Limb (tissue), 2 donors: ENCODE results near the gene PPP6R3.

Experiments
- DNase-seq, 2 donors: peaks; one replicate each; pipeline ENCODE4 v3.0.0-alpha.2; 2016; ENCODE audit errors: extremely low spot score in 2 of 2

PPP6R3 gene

DNA sequence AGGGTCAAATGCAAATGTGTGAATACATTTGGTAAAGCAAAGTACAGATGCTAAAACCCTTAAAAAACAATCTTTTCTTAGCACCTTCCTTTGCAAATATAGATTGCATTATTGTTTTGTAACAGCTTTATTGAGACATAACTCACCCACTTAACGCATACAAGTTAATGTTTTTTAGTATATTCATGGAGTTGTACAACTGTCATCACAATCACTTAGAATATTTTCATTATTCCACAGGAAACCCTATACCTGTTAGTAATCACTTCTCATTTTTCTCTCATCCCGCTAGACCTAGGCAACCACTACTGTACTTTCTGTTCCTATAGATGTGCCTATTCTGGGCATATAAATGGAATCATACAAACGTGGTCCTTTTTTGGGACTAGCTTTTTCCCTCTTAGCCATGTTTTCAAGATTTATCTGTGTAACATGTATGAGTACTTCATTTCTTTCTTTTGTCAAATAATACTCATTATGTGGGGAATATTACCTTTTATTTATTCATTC is 34.7 kb downstream of the PPP6R3 start:
- no peak for DNase-seq

DNA sequence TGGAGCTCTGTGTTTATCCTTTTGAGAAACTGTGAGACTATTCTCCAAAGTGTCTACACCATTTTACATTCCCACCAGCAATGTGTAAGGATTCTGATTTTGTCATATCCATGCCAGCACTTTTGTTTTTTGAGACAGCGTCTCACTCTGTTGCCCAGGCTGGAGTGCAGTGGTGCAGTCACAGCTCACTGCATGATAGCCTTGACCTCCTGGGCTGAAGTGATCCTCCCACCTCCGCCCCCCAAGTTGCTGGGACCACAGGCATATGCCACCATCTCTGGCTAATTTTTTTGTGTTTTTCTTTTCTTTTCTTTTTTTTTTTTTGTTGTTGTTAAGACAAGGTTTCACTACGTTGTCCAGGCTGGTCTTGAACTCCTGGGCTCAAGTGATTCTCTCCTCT is 35.3 kb downstream of the PPP6R3 start:
- DNase-seq: no peak

DNA sequence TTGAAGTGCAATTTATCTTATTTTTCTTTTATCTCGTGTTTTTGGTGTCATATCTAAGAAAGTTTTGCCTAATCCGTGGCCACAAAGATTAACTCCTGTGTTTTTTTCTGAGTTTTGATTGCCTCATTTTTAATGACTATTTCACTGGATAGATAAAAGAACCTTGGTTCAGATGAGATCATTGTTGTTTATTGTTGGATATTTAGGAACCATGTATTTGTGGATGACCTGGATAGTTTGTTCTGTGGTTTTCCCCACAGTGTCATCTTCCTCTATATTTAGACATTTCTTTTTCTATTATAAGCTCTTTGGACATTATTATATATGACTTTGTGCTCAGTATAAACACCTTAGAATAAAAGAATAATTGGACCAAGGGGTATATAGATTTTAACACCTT is 37.2 kb downstream of the PPP6R3 start:
- DNase-seq: no peak

DNA sequence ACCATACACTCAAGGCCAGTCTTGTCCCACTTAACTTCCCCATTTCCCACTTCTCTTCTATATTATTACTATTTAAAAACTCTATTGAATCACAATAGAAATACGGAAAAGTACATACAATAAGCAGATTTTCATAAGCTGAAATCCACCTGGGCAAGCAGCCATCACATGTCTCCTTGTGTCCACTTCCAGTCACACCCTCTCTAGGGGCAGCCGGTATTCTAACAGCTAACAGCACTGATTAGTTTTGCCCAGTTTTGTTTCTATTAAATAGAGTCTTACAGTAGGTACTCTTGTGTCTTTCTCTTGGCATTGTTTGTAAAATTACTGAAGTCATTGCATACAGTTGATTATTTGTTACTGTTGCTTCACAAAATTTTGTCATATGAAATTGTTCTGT is 37.8 kb downstream of the PPP6R3 start:
- no peak for DNase-seq

DNA sequence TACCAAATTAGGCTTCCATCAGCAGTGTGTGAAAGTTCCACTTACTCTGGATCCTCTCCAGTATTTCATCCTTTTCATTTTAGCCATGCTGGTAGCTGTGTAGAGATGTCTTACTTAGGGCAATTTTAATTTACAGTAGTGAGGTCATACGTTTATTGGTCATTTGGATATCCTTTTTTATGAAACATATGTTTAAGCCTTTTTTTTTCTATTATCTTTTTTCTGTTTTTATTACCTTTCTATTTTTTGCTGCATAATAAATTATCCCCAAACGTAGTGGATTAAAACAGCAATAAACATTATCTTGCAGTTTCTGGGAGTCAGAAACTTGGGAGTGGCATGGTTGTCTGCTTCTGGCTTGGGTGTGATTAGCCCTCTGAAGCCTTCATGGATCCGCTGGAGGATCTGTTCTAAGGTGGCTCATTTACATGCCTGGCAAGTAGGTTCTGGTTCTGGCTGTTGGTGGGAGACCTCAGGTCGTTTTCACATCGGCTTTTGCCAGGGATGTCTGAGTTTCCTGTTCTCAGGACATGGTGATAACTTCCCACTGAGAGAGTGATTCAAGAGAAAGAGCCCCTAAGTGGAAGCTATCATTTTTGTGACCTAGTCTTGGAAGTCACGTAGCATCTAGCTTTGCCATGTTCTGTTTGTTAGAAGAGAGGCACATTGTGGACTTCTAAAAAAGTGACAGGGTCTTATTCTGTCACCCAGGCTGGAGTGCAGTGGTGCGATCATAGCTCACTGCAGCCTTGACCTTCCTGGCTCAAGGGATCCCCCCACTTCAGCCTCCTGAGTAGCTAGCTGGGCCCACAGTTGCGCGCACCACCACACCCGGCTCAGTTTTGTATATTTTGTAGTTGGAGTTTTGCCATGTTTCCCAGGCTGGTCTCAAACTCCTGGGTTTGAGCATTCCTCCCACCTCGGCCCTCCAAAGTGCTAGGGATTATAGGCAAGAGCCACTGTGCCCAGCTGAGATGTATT is 38.6 kb downstream of the PPP6R3 start:
- DNase-seq: no peak

DNA sequence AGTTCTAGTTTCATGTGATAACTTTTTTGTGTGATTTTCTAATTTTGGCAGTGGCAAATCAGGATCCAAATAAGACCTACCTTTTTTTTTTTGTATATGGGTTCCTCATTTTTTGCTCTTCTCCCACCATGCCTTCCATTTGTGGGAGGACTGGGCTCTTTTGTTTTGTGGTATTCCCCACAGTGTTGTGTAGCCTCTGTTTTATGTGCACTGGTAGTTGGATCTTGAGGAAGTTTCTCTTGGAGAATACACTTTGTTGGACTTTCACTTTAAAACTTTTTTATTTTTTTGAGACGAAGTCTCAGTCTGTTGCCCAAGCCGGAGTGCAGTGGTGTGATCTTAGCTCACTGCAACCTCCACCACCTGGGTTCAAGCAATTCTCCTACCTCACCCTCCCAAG is 39.7 kb downstream of the PPP6R3 start:
- DNase-seq: no peak

DNA sequence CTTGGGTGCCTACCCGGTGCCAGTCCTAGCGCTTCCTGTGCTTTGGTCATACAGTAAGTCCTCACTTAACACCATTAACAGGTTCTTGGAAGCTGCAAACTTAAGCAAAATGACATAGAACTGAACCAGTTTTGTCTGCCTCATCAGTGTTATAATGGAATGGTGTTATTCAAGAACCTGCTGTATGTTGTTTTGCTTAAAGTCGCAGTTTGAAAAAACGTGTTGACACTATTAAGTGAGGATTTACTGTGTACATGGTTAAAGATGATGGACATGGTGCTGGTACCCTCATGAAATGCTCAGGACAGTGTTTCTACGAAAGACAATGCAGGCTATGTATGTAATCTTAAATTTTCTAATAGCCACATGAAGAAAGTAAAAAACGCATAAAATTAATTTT is 41.3 kb downstream of the PPP6R3 start:
- DNase-seq: no peak

DNA sequence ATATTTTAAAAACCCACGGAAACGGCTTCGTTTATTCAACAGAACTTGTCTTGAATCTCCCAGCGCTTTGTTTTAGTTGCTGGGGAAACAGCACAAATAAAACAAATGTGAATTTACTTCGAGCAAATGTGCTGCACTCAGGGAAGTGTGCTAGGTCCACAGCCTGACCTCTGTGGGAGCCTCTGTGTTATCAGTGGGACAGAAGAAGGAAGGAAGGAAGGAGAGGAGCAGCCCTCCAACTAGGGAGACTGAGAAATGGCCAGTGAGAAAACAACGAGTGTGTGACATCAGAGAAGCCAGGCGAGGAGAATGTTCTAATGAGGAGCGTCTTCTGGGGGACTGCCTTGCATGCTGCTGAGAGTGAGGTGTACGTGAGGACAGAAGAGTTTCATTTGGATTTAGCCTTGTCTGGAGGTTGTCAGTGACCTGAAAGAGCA is 42.7 kb downstream of the PPP6R3 start:
- no peak for DNase-seq

DNA sequence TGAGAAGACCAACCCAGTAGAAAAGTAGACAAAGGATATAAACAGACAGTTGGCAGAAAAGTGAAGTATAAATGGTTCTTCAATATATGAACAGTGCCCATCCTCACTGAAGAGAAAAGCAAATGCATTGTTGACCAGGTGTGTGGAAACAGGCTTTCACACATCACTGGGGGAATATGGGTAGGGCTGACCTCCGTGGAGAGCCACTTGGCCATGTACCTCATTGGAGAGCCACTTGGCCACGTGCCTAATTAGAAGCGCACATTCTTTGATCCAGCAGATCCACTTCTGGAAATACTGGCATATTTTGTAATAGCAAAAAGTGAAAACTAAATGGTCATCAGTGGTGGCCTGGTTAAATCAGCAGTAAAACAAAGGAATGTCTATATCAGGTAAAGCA is 43.2 kb downstream of the PPP6R3 start:
- DNase-seq: no peak

DNA sequence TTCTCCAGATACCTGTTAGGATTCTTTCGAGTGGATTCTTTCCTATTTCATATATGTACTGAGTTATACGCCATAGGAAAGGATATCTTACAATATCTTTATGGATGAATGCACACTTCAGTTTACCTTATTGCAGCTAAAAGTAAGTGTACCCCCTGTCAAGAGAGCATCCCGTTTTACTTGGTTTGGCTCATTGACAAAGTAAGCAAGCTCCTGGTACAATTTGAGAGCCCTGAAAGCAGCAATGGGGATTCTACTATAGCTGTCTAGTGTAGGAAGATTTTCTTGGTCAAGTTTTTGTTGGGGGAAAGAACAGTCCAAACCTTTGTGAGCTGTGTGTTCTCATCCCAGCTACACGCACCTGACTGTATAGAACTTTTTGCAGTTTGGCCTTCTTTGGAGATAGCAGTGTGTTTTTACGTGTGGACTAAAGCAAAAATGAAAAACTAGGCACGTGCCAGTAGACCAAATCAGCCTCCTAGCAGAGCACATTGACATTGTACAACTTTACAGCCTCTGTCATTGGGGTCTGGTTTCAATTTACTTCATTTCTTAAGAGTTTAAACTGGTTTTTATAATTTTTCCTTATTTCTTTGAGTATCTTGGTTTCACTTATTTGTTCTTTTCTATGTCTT is 44.0 kb downstream of the PPP6R3 start:
- no peak for DNase-seq

DNA sequence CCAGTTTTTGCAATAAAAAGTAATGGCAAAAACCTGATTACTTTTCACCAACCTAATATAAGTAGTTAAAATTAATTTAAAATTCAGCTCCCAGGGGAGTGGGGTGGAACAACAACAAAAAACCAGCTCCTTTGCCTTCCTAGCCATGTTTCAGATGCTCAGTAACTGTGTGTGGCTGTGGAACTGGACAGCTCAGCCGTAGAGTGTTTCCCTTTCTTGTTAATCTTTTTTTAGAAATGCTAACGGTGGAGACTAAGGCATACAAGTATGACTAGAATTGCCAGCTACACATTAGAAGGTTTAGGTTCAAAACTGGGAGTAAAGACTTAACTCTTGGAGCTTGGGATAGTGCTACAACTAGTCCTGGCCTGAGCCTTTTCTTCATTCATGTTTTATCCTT is 45.0 kb downstream of the PPP6R3 start:
- no peak for DNase-seq

DNA sequence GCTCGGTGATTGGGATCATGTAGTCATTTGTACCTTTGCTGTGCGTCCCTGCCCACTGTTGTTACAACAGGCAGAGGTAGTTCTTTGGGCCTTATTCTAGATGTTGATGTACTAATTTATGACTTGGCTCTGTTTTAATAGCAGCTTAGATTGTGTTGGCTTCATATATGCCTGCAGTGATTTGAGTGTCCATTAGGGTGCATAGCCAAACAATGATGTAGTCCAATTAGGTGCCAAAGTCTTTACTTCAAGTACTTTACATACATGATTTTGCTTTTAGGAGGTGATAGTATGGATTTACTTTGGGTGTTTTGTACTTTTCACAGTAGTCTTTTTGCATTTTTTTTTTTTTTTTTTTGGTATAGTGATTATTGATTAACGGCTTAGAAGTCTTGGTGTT is 46.4 kb downstream of the PPP6R3 start:
- no peak for DNase-seq

DNA sequence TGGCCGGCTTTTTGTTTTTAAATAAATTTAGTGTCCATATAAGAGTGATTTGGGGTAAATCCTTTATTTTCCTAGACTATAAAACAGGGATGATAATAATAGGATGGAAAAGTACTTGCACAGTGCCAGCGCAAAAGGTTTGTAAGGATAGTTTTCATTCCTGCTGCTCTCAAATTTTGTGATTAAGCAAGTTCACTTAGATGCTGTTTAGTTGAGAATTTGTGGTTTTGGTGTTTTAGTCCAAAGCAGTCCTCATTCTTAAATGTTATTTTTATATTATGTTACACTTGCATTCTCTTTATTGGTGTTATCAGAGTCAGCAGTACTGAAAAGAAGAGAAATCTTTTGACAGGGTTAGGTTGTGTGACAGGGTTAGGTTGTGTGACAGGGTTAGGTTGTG is 47.9 kb downstream of the PPP6R3 start:
- no peak for DNase-seq

DNA sequence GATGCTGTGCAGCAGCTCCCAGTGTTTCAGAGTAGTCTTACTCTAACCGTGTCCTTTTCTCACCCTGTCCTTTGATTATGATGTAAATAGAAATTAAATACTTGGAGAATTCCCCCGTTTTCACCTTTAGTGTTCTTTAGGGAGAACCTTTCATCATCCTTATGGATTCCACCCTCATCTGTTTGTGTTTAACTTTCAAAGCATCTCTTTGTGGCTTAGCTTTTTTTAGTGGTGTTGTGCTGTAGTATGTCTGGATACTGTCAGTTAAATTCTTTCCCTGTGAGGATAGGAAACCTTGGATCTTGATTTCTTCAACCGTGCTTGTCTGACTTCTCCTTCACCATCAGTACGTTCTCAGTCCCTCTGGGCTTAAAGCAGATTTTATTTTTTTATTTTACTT is 48.5 kb downstream of the PPP6R3 start:
- DNase-seq: no peak

DNA sequence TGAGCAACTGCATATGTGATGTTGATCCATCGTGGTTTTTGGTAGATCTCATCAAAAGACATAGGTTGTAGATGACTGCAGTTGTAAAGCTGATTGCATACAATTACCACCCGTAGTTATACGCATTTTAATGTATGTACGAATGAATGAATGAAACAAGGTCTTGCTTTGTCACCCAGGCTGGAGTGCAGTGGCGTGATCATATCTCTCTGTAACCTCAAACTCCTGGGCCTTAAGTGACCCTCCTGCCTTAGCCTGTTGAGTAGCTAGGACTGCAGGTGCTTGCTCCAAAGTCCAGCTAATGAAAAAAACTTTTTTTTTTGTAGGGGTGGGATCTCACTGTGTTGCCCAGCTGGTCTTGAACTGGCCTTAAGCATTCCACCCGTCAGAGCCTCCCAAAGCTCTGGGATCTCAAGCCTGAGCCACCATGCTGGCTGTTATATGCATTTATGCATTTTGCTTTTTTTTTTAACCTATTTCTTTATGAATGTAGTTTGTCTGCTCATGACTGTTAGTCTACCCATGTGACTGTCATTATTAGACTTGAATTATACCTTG is 53.5 kb downstream of the PPP6R3 start:
- no peak for DNase-seq

DNA sequence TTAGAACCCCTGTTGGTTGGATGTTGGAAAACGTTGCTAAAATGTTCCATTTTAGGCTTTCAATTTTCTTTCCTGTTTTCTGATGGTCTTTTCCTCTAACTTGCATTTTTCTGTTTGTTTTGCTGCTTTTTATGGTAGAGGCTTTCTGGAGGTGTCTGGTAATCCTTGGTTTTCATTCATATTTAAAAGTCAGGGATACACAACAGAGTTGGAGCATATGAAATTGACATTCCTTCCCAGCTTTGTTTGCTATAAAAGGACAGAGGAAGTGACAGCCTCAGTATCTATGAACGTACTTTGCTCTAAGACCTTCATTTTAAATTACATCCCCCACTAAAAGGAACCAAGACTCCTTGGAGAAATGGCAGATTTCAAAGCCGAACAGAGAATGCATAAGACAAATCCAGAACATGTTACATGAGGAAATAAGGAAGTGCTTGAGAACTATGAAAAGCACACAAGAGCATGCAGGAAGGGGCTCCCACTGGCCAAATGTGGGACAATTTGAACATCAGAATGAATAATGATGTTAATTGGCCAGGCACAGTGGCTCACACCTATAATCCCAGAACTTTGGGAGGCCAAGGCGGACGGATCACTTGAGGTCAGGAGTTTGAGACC is 56.7 kb downstream of the PPP6R3 start:
- no peak for DNase-seq

DNA sequence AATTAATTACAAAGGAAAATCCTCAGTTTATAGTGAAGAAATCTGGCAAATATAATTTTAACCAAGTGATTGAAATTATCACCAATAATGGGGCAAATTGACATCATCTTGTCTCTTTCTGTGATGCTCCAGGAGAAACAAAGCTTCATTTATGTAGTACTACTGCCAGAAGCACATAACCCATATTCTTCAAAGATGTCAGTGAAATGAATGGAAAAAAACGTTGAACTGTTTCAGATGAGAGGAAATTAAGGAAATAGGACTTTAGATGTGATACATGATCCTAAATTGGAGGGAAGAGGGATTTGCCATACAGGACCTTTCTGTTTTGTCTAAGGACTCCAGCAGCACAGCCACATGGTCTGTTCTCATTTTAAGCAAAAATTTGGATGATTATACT is 57.6 kb downstream of the PPP6R3 start:
- no peak for DNase-seq

DNA sequence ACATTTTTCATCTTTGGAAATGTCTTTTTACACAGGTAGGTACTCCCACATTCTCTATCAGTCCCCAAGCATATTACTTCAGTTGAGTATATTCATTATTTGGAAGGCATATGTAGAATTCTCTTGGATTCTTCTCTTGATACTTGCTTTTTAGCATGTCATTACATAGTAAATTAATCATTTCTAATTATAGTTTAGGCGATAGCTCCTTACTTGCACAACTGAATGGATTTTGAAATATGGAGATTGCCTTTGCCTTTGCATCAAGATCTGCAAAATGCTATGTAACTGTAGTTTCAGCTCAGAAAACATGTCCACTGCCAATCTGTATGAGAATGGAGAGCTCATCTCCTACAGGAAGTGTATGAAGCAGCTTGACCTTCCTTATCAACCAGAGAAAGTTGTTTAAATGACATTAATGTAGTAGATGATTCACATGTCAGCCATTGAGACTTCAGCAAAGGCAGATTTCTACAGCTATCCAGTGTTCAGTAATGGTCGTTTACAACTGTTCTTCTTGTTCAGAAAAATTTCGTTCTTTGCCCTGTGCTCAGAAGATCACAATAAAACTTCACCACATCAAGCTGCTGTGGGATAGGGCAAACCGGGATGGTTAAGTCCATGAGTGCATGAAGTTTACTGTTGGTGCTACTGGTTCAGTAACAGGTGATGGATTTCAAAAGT is 61.6 kb downstream of the PPP6R3 start:
- DNase-seq: no peak

DNA sequence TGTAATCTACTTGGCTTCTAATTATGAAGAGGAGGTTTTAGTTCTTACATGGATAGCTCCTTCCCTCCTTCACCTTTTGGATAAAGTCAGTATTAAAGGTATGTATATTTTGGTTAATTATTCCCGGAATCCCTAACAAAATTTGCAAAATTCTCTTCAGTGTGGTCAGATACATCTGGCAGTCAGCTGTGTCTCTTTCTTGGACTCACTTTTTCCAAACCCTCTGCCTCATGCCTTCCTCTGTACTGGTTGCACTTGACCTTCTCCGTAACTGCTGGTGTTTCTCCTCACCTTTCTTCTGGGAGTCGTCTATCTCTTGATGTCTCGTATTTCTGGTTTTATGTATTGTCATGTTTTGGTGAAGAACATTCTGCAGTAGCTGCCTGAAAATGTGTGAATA is 62.5 kb downstream of the PPP6R3 start:
- no peak for DNase-seq

DNA sequence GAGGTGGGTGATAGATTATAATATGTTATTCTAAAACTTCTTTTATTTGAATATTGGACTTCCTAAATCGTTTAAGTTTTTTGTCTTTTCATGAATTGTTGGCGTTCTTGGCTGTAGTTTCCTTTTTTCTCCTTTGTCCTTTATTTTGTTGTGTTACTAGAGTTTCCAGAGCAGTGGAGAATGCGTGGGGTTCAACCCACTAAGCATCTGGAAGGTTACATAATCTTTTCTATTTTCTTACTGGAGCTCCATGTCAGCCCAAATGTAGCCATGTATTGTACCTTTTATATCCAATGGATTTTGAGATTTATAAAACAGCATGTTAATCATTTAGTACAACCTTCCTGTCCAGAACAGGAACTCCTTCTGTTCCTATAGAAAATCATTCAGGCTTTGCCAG is 63.2 kb downstream of the PPP6R3 start:
- no peak for DNase-seq

DNA sequence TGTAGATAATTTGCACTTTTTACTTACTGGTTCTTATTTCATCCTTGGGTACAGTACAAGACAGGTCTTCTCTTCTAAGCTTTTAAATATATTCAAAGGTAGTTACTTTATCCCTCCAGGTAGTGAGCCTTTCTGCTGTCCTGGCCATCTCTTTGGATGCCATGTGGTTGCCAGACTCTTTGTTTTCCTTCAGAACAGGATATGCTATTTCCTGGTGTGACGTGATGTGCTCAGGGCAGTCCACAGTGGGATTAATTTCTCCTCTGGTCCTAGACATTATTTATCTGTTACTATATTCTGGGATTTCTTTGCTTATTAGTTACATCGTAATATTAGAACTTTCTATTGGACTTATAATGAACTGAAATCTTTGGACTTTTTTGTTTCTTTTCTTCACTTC is 63.7 kb downstream of the PPP6R3 start:
- no peak for DNase-seq
